Fibroblast of skin of back (primary cell): Measurements from ENCODE around the gene ZBP1.

Experiments
- DNase-seq: peaks from one replicate; pipeline ENCODE4 v3.0.0-alpha.2; 2013

The ZBP1 gene

GRCh38 chr20:57570145-57570850 lies 49.9 kb downstream of the ZBP1 start:
- no peak for DNase-seq

GRCh38 chr20:57568960-57569359 lies 51.3 kb downstream of the ZBP1 start:
- no peak for DNase-seq

GRCh38 chr20:57568088-57568896 lies 51.9 kb downstream of the ZBP1 start:
- no peak for DNase-seq

- no peak for DNase-seq
Measured at GRCh38 chr20:57567471-57568079, 52.7 kb downstream of the ZBP1 start.

- DNase-seq = no peak
Measured at GRCh38 chr20:57566803-57567459, 53.3 kb downstream of the ZBP1 start.

- DNase-seq = no peak
Measured at GRCh38 chr20:57566399-57566798, 53.8 kb downstream of the ZBP1 start.

- DNase-seq = no peak
Measured at GRCh38 chr20:57564951-57565642, 55.1 kb downstream of the ZBP1 start.

- DNase-seq = no peak
Measured at GRCh38 chr20:57564180-57564802, 55.9 kb downstream of the ZBP1 start.

GRCh38 chr20:57563522-57563921 lies 56.7 kb downstream of the ZBP1 start:
- no peak for DNase-seq

GRCh38 chr20:57562541-57563465 lies 57.4 kb downstream of the ZBP1 start:
- no peak for DNase-seq

GRCh38 chr20:57561356-57562279 lies 58.6 kb downstream of the ZBP1 start:
- no peak for DNase-seq

- DNase-seq = no peak
Measured at GRCh38 chr20:57560554-57561355, 59.5 kb downstream of the ZBP1 start, which contains the start of gene PCK1. PCK1 (plus strand) TSS chr20:57561110; CDS start chr20:57561412, 302 bp downstream.

- DNase-seq = no peak
Measured at GRCh38 chr20:57559658-57560553, 60.3 kb downstream of the ZBP1 start.

GRCh38 chr20:57559289-57559634 lies 61.0 kb downstream of the ZBP1 start:
- DNase-seq = no peak

- DNase-seq = no peak
Measured at GRCh38 chr20:57558614-57559288, 61.5 kb downstream of the ZBP1 start.

GRCh38 chr20:57557926-57558613 lies 62.2 kb downstream of the ZBP1 start:
- no peak for DNase-seq

GRCh38 chr20:57556980-57557274 lies 63.3 kb downstream of the ZBP1 start:
- DNase-seq = no peak
